ENCODE data around the gene ZNF227. TPM values are rescaled to one million over a fixed set of nuclear protein-coding genes. Genes with fewer than 3 reads are reported as not detected.

Gene ZNF227
- total RNA-seq, 1 experiment from 2014 or later, result 22.6 TPM

GRCh38 chr19:44196772-44197171 lies 15.6 kb upstream of the ZNF227 start:
- Mint-ChIP-seq H3K27ac (no peak overlapping the region), H3K27me3 (ENCODE audit: low read depth) (peaks cover 8% of the 10 kb centered on the region), H3K4me3 (no peak overlapping the region), H3K9me3 (peaks cover 37 to 50% of the 10 kb centered on the region in 2 experiments), H3K36me3 (ENCODE audit: insufficient read depth in 1 of 3, low read depth in 3 of 3) (peaks cover 0 to 2% (median 0%) of the 10 kb centered on the region in 3 experiments; a peak in 2 of 7 replicates), H3K4me1 (no peaks in the 10 kb centered on the region)
- DNase-seq, result no peak
- H4K5ac ChIP-seq (ENCODE audit: insufficient read length, low read depth, low read length), result no peak overlapping the region
- H3K4ac ChIP-seq (ENCODE audit: low read depth, low read length), result no peak overlapping the region
- no peak overlapping the region for H3K4me2 ChIP-seq (ENCODE audit: insufficient read depth, insufficient read length, low read length)
- no peak overlapping the region for H2AFZ ChIP-seq (ENCODE audit: low read length)
- H4K20me1 ChIP-seq (ENCODE audit: control insufficient read depth, insufficient read depth, insufficient read length), result no peaks in the 10 kb centered on the region
- no peak overlapping the region for H2BK120ac ChIP-seq (ENCODE audit: low read depth, low read length, poor library complexity, severe bottlenecking)
- H3K56ac ChIP-seq (ENCODE audit: insufficient read length, low read depth, low read length), result no peak overlapping the region
- no peak overlapping the region for H2AK5ac ChIP-seq (ENCODE audit: insufficient read length, low read length)
- no peak overlapping the region for H3K18ac ChIP-seq (ENCODE audit: insufficient read length, low read depth, low read length)
- H3K14ac ChIP-seq (ENCODE audit: insufficient read depth, low read length), result no peak overlapping the region
- no peaks in the 10 kb centered on the region for H3K27me3 ChIP-seq (ENCODE audit: insufficient read depth, low read length)
- no peak for TF ChIP-seq CTCF (conservative IDR thresholded peaks at IDR 0.05)
- H3K4me1 ChIP-seq (ENCODE audit: insufficient read depth, low read length), result no peaks in the 10 kb centered on the region
- no peak overlapping the region for H4K8ac ChIP-seq (replicated peaks; ENCODE audit: insufficient read length, low read depth, low read length)
- H3T11ph ChIP-seq (ENCODE audit: low read length), result no peak overlapping the region
- H2BK5ac ChIP-seq (ENCODE audit: insufficient read length, low read length), result no peak overlapping the region
- no peaks in the 10 kb centered on the region for H3K9me3 ChIP-seq (ENCODE audit: control insufficient read depth, low read depth, low read length)
- no peak overlapping the region for H3K23ac ChIP-seq (ENCODE audit: insufficient read length, low read depth, low read length)
- no peaks in the 10 kb centered on the region for H3K79me2 ChIP-seq (ENCODE audit: insufficient read depth, low read length)
- H3K79me1 ChIP-seq (ENCODE audit: insufficient read depth, low read depth, low read length, poor library complexity, severe bottlenecking), result no peaks in the 10 kb centered on the region
- no peak overlapping the region for H2BK15ac ChIP-seq (ENCODE audit: low read depth, low read length)
- H3K9ac ChIP-seq (ENCODE audit: extremely low read depth, insufficient read length, low read length), result no peak overlapping the region
- H4K91ac ChIP-seq (ENCODE audit: insufficient read length, low read depth, low read length), result no peak overlapping the region
- H3K23me2 ChIP-seq (ENCODE audit: insufficient read length, low read depth, low read length, poor library complexity, severe bottlenecking), result no peaks in the 10 kb centered on the region
- no peak overlapping the region for H2BK12ac ChIP-seq (ENCODE audit: insufficient read length, low read depth, low read length)
- no peak overlapping the region for H3K27ac ChIP-seq (ENCODE audit: insufficient read length, low read depth, low read length)
- H2BK20ac ChIP-seq (ENCODE audit: low read depth, low read length, poor library complexity, severe bottlenecking), result no peak overlapping the region

Data from H9 (cell line).